ENCODE results near the gene CYFIP2.

Gene CYFIP2

GRCh38 chr5:157356576-157356975 is 90.7 kb downstream of the CYFIP2 start:
- DNase-seq (ENCODE audit: low spot score) (no peak), FAIRE-seq (no peak)

- DNase-seq (ENCODE audit: low spot score) (no peak), FAIRE-seq (no peak)
These were observed 91.9 kb downstream of the CYFIP2 start for GRCh38 chr5:157357823-157358222.

- no peak for DNase-seq (ENCODE audit: low spot score)
These were observed 92.9 kb downstream of the CYFIP2 start for GRCh38 chr5:157358871-157359270.

GRCh38 chr5:157359356-157360055 is 93.6 kb downstream of the CYFIP2 start:
- no peak for FAIRE-seq
- no peak for DNase-seq (ENCODE audit: low spot score)

More at GRCh38 chr5:157358871-157359270, 92.9 kb downstream of the CYFIP2 start:
- FAIRE-seq: no peak

- DNase-seq (ENCODE audit: low spot score) (no peak), FAIRE-seq (no peak)
These were observed 96.1 kb downstream of the CYFIP2 start for GRCh38 chr5:157362012-157362411.

GRCh38 chr5:157362502-157362901 is 96.6 kb downstream of the CYFIP2 start:
- DNase-seq (ENCODE audit: low spot score): no peak

GRCh38 chr5:157362982-157363381 is 97.1 kb downstream of the CYFIP2 start:
- DNase-seq (ENCODE audit: low spot score) (no peak), FAIRE-seq (no peak)

More at GRCh38 chr5:157362502-157362901, 96.6 kb downstream of the CYFIP2 start:
- FAIRE-seq: no peak

- FAIRE-seq: no peak
These were observed 99.8 kb downstream of the CYFIP2 start for GRCh38 chr5:157365732-157366131.

GRCh38 chr5:157366741-157367674 is 101.1 kb downstream of the CYFIP2 start:
- no peak for FAIRE-seq
- peak; percentile 19 for DNase-seq (ENCODE audit: low spot score)

More at GRCh38 chr5:157365732-157366131, 99.8 kb downstream of the CYFIP2 start:
- DNase-seq (ENCODE audit: low spot score): no peak

- DNase-seq (ENCODE audit: low spot score): no peak
- no peak for FAIRE-seq
These were observed 103.6 kb downstream of the CYFIP2 start for GRCh38 chr5:157369507-157369906.

- FAIRE-seq (no peak), DNase-seq (ENCODE audit: low spot score) (no peak)
These were observed 105.0 kb downstream of the CYFIP2 start for GRCh38 chr5:157370967-157371366.

- DNase-seq (ENCODE audit: low spot score): no peak
- FAIRE-seq: no peak
These were observed 105.9 kb downstream of the CYFIP2 start for GRCh38 chr5:157371655-157372471.

GRCh38 chr5:157372472-157372822 is 106.5 kb downstream of the CYFIP2 start:
- FAIRE-seq (no peak), DNase-seq (ENCODE audit: low spot score) (no peak)

GRCh38 chr5:157378509-157378908 is 112.6 kb downstream of the CYFIP2 start:
- FAIRE-seq: no peak
- no peak for DNase-seq (ENCODE audit: low spot score)

GRCh38 chr5:157379983-157380382 is 114.1 kb downstream of the CYFIP2 start:
- DNase-seq (ENCODE audit: low spot score) (no peak), FAIRE-seq (no peak)

GRCh38 chr5:157381746-157382145 is 115.8 kb downstream of the CYFIP2 start:
- FAIRE-seq (no peak), DNase-seq (ENCODE audit: low spot score) (no peak)

GRCh38 chr5:157382996-157383800 is 117.3 kb downstream of the CYFIP2 start:
- DNase-seq (ENCODE audit: low spot score) (no peak), FAIRE-seq (no peak)

GRCh38 chr5:157384971-157385709 is 119.2 kb downstream of the CYFIP2 start:
- no peak for FAIRE-seq
- peak; percentile 50 for DNase-seq (ENCODE audit: low spot score)

- FAIRE-seq (no peak), DNase-seq (ENCODE audit: low spot score) (no peak)
These were observed 121.2 kb downstream of the CYFIP2 start for GRCh38 chr5:157387041-157387563.

GRCh38 chr5:157387683-157388093 is 121.8 kb downstream of the CYFIP2 start:
- FAIRE-seq: no peak
- peak; percentile 56 for DNase-seq (ENCODE audit: low spot score)

Measured in urothelium cell line (cell line).